Kidney (tissue), 14 donors: ENCODE data around the gene GRIK2. TPM values are rescaled to one million over a fixed set of nuclear protein-coding genes. Genes with fewer than 3 reads are reported as not detected.
A peak's percentile ranks its signal among the peaks of the same experiment; 100 is the strongest.

Experiments
- DNase-seq, 5 donors: peaks; one replicate each; pipeline ENCODE4 v3.0.0-alpha.2; 2013 to 2020
- FAIRE-seq: peaks from 2 replicates; lab custom pipeline; 2012; peaks lifted over from hg19 to GRCh38; lab: Jason Lieb, UNC
- H3K27ac ChIP-seq, 2 donors: one replicate each; pipeline ENCODE4 v1.7.0; 2013; ENCODE audit warnings: low read depth in 2 of 2, low read length in 2 of 2, inconsistent platforms in 1 of 2
- H3K27me3 ChIP-seq: one replicate; pipeline ENCODE4 v1.7.1; 2013; ENCODE audit warnings: low read length, inconsistent platforms; ENCODE audit not compliant: control insufficient read depth, insufficient read depth
- H3K36me3 ChIP-seq, 3 donors: one replicate each; pipeline versions ENCODE4 v1.7.0 to v1.7.1; 2013; ENCODE audit warnings: low read length in 3 of 3, control low read depth in 1 of 3, inconsistent platforms in 1 of 3; ENCODE audit not compliant: insufficient read depth in 3 of 3, control insufficient read depth in 2 of 3
- H3K4me1 ChIP-seq, 3 donors: one replicate each; pipeline versions ENCODE4 v1.7.0 to v1.7.1; 2013; ENCODE audit warnings: low read length in 3 of 3, inconsistent platforms in 1 of 3, low read depth in 1 of 3; ENCODE audit not compliant: control insufficient read depth in 2 of 3, insufficient read depth in 2 of 3
- H3K4me3 ChIP-seq, 3 donors: one replicate each; pipeline versions ENCODE4 v1.7.0 to v1.8.1; 2013; ENCODE audit warnings: low read length in 3 of 3, control low read depth in 1 of 3, inconsistent platforms in 1 of 3
- H3K9ac ChIP-seq, 3 donors: one replicate each; pipeline versions ENCODE4 v1.7.0 to v1.7.1; 2013; ENCODE audit warnings: low read length in 3 of 3, control low read depth in 1 of 3, inconsistent platforms in 1 of 3
- H3K9me3 ChIP-seq, 3 donors: one replicate each; pipeline versions ENCODE4 v1.7.0 to v1.7.1; 2013; ENCODE audit warnings: low read length in 3 of 3, control low read depth in 1 of 3, inconsistent platforms in 1 of 3; ENCODE audit not compliant: control insufficient read depth in 2 of 3, insufficient read depth in 1 of 3
- intact Hi-C: fragments of 100-400 bp; cut with DNase I; formaldehyde crosslinking; loops from one replicate; pipeline ENCODE4 v1.11.1; 2022
- polyA plus RNA-seq: library from polyadenylated mRNA; stranded (reverse); fragments of 350-450 nt; fragmentation: Illumina TruSeq; extraction: RNeasy Lipid Tissue Mini Kit (QIAGEN cat#74804); gene quantifications from one replicate; pipeline ENCODE4 v1.2.3, GENCODE V29; 2014; ENCODE audit warnings: low read depth, low replicate concordance; ENCODE audit not compliant: insufficient read depth
- total RNA-seq: library from RNA; stranded (reverse); fragmentation: NEBNext Ultra II Directional; extraction: Animal tissue kit (Norgen Biotek cat#: 25700); gene quantifications from one replicate; pipeline ENCODE4 v1.2.1, GENCODE V29; 2021
- TF ChIP-seq, protein P1 (sequence below): IDR thresholded peaks from 3 replicates; pipeline ENCODE4 v1.5.1; 2012; ENCODE audit warnings: mild to moderate bottlenecking, moderate library complexity, borderline replicate concordance; ENCODE audit not compliant: insufficient read depth; ENCODE audit errors: extremely low read depth
- donor health status: control.
- donor health status: control.
- donor health status: control.
- donor health status: control.
- donor health status: control.
- donor health status: DM: yes; HTN: yes; CAD: no.
- donor health status: Normal renal cell carcinoma (clear cell type).

The GRIK2 gene
- total and polyA plus RNA-seq, 2 donors from 2014 or later = 0.82 to 1.4 TPM

DNA sequence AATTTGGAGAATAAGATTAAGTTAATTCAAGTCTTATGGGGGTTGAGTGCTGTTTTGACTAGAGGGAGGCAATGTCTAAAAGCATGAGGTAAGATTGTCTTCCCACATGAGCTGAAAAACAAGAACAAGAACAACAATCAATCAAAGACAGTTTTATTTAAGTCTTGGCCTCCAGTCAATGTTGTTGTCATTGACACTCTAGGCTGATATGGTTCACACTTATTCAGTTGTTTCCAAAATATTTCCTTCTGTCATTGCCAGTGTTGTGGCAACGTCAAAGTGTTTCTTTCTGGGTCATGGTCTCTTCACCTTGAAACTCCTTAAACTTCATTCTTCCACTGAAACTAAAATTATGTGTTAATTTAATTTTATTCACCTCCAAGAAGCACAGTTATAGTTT is 72.4 kb downstream of the GRIK2 start:
- no peaks in the 10 kb centered on the region for H3K4me1 ChIP-seq
- DNase-seq (peak in 1 of 5 donors; percentile 6), FAIRE-seq (no peak)
- no peaks in the 10 kb centered on the region for H3K27me3 ChIP-seq
- no peak overlapping the region for H3K4me3 ChIP-seq
- TF ChIP-seq, protein P1, sequence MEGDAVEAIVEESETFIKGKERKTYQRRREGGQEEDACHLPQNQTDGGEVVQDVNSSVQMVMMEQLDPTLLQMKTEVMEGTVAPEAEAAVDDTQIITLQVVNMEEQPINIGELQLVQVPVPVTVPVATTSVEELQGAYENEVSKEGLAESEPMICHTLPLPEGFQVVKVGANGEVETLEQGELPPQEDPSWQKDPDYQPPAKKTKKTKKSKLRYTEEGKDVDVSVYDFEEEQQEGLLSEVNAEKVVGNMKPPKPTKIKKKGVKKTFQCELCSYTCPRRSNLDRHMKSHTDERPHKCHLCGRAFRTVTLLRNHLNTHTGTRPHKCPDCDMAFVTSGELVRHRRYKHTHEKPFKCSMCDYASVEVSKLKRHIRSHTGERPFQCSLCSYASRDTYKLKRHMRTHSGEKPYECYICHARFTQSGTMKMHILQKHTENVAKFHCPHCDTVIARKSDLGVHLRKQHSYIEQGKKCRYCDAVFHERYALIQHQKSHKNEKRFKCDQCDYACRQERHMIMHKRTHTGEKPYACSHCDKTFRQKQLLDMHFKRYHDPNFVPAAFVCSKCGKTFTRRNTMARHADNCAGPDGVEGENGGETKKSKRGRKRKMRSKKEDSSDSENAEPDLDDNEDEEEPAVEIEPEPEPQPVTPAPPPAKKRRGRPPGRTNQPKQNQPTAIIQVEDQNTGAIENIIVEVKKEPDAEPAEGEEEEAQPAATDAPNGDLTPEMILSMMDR = no peak
- H3K27ac ChIP-seq = no peak overlapping the region
- H3K36me3 ChIP-seq = no peaks in the 10 kb centered on the region
- H3K9ac ChIP-seq = no peak overlapping the region
- no peaks in the 10 kb centered on the region for H3K9me3 ChIP-seq
- intact Hi-C loops = no loop called here

DNA sequence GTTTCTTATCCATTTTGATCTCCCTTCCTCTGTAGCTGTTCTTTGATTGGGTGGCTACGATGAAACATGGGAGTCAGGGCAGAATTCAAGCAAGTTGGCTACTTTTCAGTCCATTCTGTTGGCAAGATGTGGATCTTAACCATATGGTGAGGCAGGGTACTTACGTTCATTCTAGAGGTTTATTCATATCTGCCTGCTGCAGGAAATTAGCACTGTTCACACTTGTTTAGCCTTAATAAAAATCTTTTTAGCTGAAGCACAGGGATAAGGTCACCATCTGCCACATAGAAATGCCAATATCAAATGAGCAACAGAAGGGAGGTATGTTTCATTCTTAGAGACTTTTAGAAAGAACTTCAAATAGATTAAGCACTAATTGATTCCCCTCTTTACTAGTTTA is 83.9 kb downstream of the GRIK2 start:
- TF ChIP-seq, protein P1 = no peak
- Histone ChIP-seq H3K27ac (no peak overlapping the region), H3K4me3 (no peak overlapping the region), H3K4me1 (no peaks in the 10 kb centered on the region), H3K9ac (no peak overlapping the region), H3K9me3 (no peaks in the 10 kb centered on the region), H3K36me3 (no peaks in the 10 kb centered on the region), H3K27me3 (no peaks in the 10 kb centered on the region)
- intact Hi-C loops = no loop called here
- DNase-seq (no peak), FAIRE-seq (no peak)

DNA sequence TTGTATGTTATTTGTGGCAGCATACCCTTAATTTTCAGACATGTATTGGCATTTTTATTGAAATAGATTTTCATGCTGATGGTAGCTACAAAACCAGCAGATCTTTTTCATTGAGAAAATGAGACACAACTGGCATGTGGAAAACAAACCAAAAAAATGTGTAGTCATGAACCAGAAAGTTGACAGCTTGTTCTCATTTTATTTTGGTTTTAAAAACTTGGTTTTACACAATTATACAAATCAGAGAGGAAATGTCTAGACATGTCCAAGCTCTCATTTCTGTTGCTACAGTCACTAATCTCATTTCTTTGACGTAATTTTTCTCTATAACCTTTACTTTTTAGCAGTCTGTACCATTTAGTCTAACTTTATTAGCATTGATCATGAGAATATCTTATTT is 85.4 kb downstream of the GRIK2 start:
- H3K9me3 ChIP-seq = no peaks in the 10 kb centered on the region
- no peak overlapping the region for H3K4me3 ChIP-seq
- no peaks in the 10 kb centered on the region for H3K27me3 ChIP-seq
- H3K4me1 ChIP-seq = no peaks in the 10 kb centered on the region
- H3K36me3 ChIP-seq = no peaks in the 10 kb centered on the region
- no peak overlapping the region for H3K9ac ChIP-seq
- DNase-seq (no peak), FAIRE-seq (no peak)
- intact Hi-C loops = no loop called here
- no peak overlapping the region for H3K27ac ChIP-seq
- TF ChIP-seq, protein P1 = no peak

DNA sequence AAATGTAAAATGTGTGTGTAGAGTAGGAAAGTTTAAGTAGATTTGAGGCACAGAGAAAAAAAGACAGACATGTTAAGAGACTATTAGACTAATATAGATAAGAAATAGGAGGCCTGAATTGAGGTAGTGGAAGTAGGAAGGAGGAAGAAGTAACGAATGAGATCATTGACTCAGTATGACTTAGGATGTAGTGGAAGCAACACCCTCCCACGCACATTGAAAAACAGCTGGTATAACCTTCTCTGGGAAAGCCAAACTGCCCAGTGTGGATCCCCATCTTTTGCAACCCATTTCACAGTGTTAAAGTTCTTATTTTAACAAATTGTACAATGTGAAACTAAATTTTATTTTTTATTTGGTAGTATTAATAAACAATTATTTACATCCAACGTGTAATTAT is 89.1 kb downstream of the GRIK2 start:
- Histone ChIP-seq H3K9me3 (no peaks in the 10 kb centered on the region), H3K27ac (no peak overlapping the region), H3K4me1 (no peaks in the 10 kb centered on the region), H3K4me3 (no peak overlapping the region), H3K9ac (no peak overlapping the region), H3K36me3 (no peaks in the 10 kb centered on the region), H3K27me3 (no peaks in the 10 kb centered on the region)
- FAIRE-seq = no peak
- intact Hi-C loops = no loop called here
- no peak for DNase-seq
- TF ChIP-seq, protein P1 = no peak
